ENCODE results near the gene MAP3K5. TPM values are rescaled to one million over a fixed set of nuclear protein-coding genes. Genes with fewer than 3 reads are reported as not detected.

Gene MAP3K5
- polyA plus RNA-seq, 3 donors: 9.6 to 12.0 (median 11.1) TPM

- H3K27me3 ChIP-seq (ENCODE audit: control insufficient read depth in 2 of 2, insufficient read depth in 2 of 2, low read length in 2 of 2): no peaks in the 10 kb centered on the region
- no peak overlapping the region for H3K9ac ChIP-seq (ENCODE audit: insufficient read depth, low read length, poor library complexity, severe bottlenecking)
- WGBS (ENCODE audit: insufficient coverage): 100% methylated on average over 1 of the region's 4 CpGs
- Mint-ChIP-seq H3K36me3 (peaks cover 39 to 55% of the 10 kb centered on the region in 2 donors), H3K4me3 (no peak overlapping the region), H3K27me3 (ENCODE audit: low read depth in 3 of 3) (peaks cover 0 to 2% (median 0%) of the 10 kb centered on the region in 3 donors), H3K9me3 (peaks cover 0 to 5% (median 0%) of the 10 kb centered on the region in 7 donors), H3K4me1 (peaks cover 16% of the 10 kb centered on the region), H3K27ac (no peak overlapping the region)
- H4K20me1 ChIP-seq (ENCODE audit: insufficient read depth, low read length): peaks cover 60% of the 10 kb centered on the region
- TF ChIP-seq CTCF (IDR thresholded peaks at IDR 0.05): no peak
- no peaks in the 10 kb centered on the region for H3K9me3 ChIP-seq (replicated peaks in 1 of 2; ENCODE audit: control insufficient read depth in 1 of 2, insufficient read depth in 1 of 2, low read length in 2 of 2)
- DNase-seq: no peak
- peaks cover 11 to 14% of the 10 kb centered on the region in 2 donors for H3K4me1 ChIP-seq (ENCODE audit: control insufficient read depth in 1 of 2, insufficient read depth in 2 of 2, low read length in 2 of 2)
- H3K4me3 ChIP-seq (replicated peaks in 1 of 3; ENCODE audit: low read depth in 2 of 3, low read length in 3 of 3): no peak overlapping the region
- intact Hi-C loops (cut with micrococcal nuclease): no loop called here
- H3K36me3 ChIP-seq (replicated peaks in 1 of 2; ENCODE audit: control insufficient read depth in 1 of 2, insufficient read depth in 2 of 2, low read length in 2 of 2): peaks cover 11 to 42% of the 10 kb centered on the region in 2 donors
- H2AFZ ChIP-seq (ENCODE audit: insufficient read depth, low read depth, low read length, poor library complexity, severe bottlenecking): no peak overlapping the region
- no peak overlapping the region for H3K27ac ChIP-seq (ENCODE audit: low read depth in 1 of 2, low read length in 2 of 2)
- no peak overlapping the region for H3K4me2 ChIP-seq (replicated peaks; ENCODE audit: extremely low read depth, low read length, poor library complexity, severe bottlenecking)
- H3K79me2 ChIP-seq (ENCODE audit: insufficient read depth, low read length): peaks cover 18% of the 10 kb centered on the region
These were observed 108.9 kb downstream of the MAP3K5 start for GRCh38 chr6:136683209-136683941.

GRCh38 chr6:136682292-136682691 is 110.0 kb downstream of the MAP3K5 start:
- Mint-ChIP-seq H3K4me3 (no peak overlapping the region), H3K27ac (peak overlapping the region in 2 of 7 donors; percentile 1 to 52), H3K27me3 (ENCODE audit: low read depth in 3 of 3) (peaks cover 0 to 2% (median 0%) of the 10 kb centered on the region in 3 donors), H3K36me3 (peaks cover 34 to 47% of the 10 kb centered on the region in 2 donors), H3K9me3 (peaks cover 0 to 1% (median 0%) of the 10 kb centered on the region in 7 donors), H3K4me1 (peaks cover 16% of the 10 kb centered on the region)
- no peak for TF ChIP-seq CTCF (IDR thresholded peaks at IDR 0.05)
- H3K79me2 ChIP-seq (ENCODE audit: insufficient read depth, low read length): peaks cover 22% of the 10 kb centered on the region
- no peaks in the 10 kb centered on the region for H3K27me3 ChIP-seq (ENCODE audit: control insufficient read depth in 2 of 2, insufficient read depth in 2 of 2, low read length in 2 of 2)
- H3K9me3 ChIP-seq (replicated peaks in 1 of 2; ENCODE audit: control insufficient read depth in 1 of 2, insufficient read depth in 1 of 2, low read length in 2 of 2): no peaks in the 10 kb centered on the region
- DNase-seq: no peak
- WGBS (ENCODE audit: insufficient coverage): no CpG with 5 or more reads among the region's 3 CpGs
- H3K9ac ChIP-seq (ENCODE audit: insufficient read depth, low read length, poor library complexity, severe bottlenecking): no peak overlapping the region
- no peak overlapping the region for H3K4me3 ChIP-seq (replicated peaks in 1 of 3; ENCODE audit: low read depth in 2 of 3, low read length in 3 of 3)
- H2AFZ ChIP-seq (ENCODE audit: insufficient read depth, low read depth, low read length, poor library complexity, severe bottlenecking): no peak overlapping the region
- intact Hi-C loops (cut with micrococcal nuclease): no loop called here
- peaks cover 17 to 40% of the 10 kb centered on the region in 2 donors for H3K36me3 ChIP-seq (replicated peaks in 1 of 2; ENCODE audit: control insufficient read depth in 1 of 2, insufficient read depth in 2 of 2, low read length in 2 of 2)
- H3K4me1 ChIP-seq (ENCODE audit: control insufficient read depth in 1 of 2, insufficient read depth in 2 of 2, low read length in 2 of 2): peaks cover 11 to 14% of the 10 kb centered on the region in 2 donors
- peaks cover 57% of the 10 kb centered on the region for H4K20me1 ChIP-seq (ENCODE audit: insufficient read depth, low read length)
- H3K27ac ChIP-seq (ENCODE audit: low read depth in 1 of 2, low read length in 2 of 2): no peak overlapping the region
- no peak overlapping the region for H3K4me2 ChIP-seq (replicated peaks; ENCODE audit: extremely low read depth, low read length, poor library complexity, severe bottlenecking)

Data from CD14-positive monocyte (primary cell).